ENCODE measurements around the gene C16orf92.

GRCh38 chr16:30051518-30051917 is 28.5 kb downstream of the C16orf92 start:
- TF ChIP-seq CTCF (conservative IDR thresholded peaks at IDR 0.05): no peak
- no peak for TF ChIP-seq EZH2 (IDR thresholded peaks at IDR 0.05; ENCODE audit: low read depth)
